HCT116 (cell line): ENCODE results near the gene PHACTR1. TPM values are rescaled to one million over a fixed set of nuclear protein-coding genes. Genes with fewer than 3 reads are reported as not detected.

Source experiments
- ATAC-seq: fragments of 200-7000 bp; cut with Tn5 transposase; 2 replicates; pipeline ENCODE4 v1.9.1; 2020; ENCODE audit warnings: mild to moderate bottlenecking, moderate library complexity
- BruUV-seq: library from RNA; stranded (reverse); fragments of 400-500 nt; replicated peaks from 2 replicates; lab custom pipeline; 2021; lab: Mats Ljungman, UMichigan
- CTCF ChIA-PET: fragments of 300-600 bp; sonication (Branson Sonifier 250); formaldehyde crosslinking; loops from one replicate; lab custom pipeline; 2021; ENCODE audit warnings: antibody characterized with exemption; lab: Charles Lee
- POLR2A ChIA-PET: fragments of 300-600, 350-600 bp; sonication (Branson Sonifier 250); formaldehyde crosslinking; loops from one replicate; lab custom pipeline; 2021; ENCODE audit warnings: antibody characterized with exemption; lab: Charles Lee
- RAD21 ChIA-PET, 2 experiments: fragments of 300-600 bp; sonication (Branson Sonifier 250); formaldehyde crosslinking; loops; one replicate each; lab custom pipeline; 2023; ENCODE audit warnings: low total read pairs in 2 of 2; ENCODE audit not compliant: uncharacterized antibody in 2 of 2, unreplicated experiment in 2 of 2, low non-redundant PET in 1 of 2; lab: Charles Lee
- DNase-seq: peaks from one replicate; pipeline ENCODE4 v3.0.0-alpha.2; 2010; ENCODE audit warnings: low read depth, low spot score
- H2AFZ ChIP-seq: fragments of 200-600 bp; shearing (Covaris generic), sonication (generic); 2 replicates; pipeline ENCODE4 v1.6.1; 2017; ENCODE audit warnings: low read depth, mixed run types, mixed read lengths, antibody characterized with exemption, low read length; ENCODE audit not compliant: poor library complexity, severe bottlenecking
- H3K27ac ChIP-seq: 2 replicates; pipeline ENCODE4 v1.5.1; 2012; ENCODE audit warnings: low read depth, low read length
- H3K27me3 ChIP-seq: fragments of 200-600 bp; sonication (generic); 2 replicates; pipeline ENCODE4 v1.6.1; 2016; ENCODE audit warnings: mixed run types, low read length, mixed read lengths; ENCODE audit not compliant: insufficient read depth
- H3K36me3 ChIP-seq, 2 experiments: fragments of 200-500 bp in 1 of 2; fragments of 200-600 bp in 1 of 2; sonication (Bioruptor generic) in 1 of 2; sonication (generic) in 1 of 2; 2 replicates each; pipeline versions ENCODE4 v1.5.1 to v1.6.1; 2014 to 2016; ENCODE audit warnings: low read length in 2 of 2, inconsistent platforms in 1 of 2, mixed read lengths in 1 of 2, mixed run types in 1 of 2; ENCODE audit not compliant: insufficient read depth in 2 of 2, control insufficient read depth in 1 of 2
- H3K4me1 ChIP-seq, 2 experiments: fragments of 200-600 bp in 1 of 2; sonication (generic) in 1 of 2; 2 replicates each; pipeline versions ENCODE4 v1.5.1 to v1.6.1; 2012 to 2017; ENCODE audit warnings: low read length in 2 of 2, inconsistent platforms in 1 of 2, mild to moderate bottlenecking in 1 of 2, mixed read lengths in 1 of 2, mixed run types in 1 of 2, moderate library complexity in 1 of 2; ENCODE audit not compliant: insufficient read depth in 2 of 2, control insufficient read depth in 1 of 2
- H3K4me2 ChIP-seq: fragments of 200-600 bp; sonication (generic); 2 replicates; pipeline ENCODE4 v1.6.1; 2017; ENCODE audit warnings: mixed run types, low read length, mixed read lengths
- H3K4me3 ChIP-seq, 2 experiments: fragments of 200-600 bp in 1 of 2; sonication (generic) in 1 of 2; replicated peaks in 1 of 2; 2 replicates each; pipeline ENCODE4 v1.5.1; 2011 to 2016; ENCODE audit warnings: low read length in 2 of 2, control low read depth in 1 of 2, low read depth in 1 of 2, mild to moderate bottlenecking in 1 of 2, mixed read lengths in 1 of 2, mixed run types in 1 of 2
- H3K79me2 ChIP-seq: fragments of 200-600 bp; sonication (generic); 2 replicates; pipeline ENCODE4 v1.6.1; 2017; ENCODE audit warnings: mild to moderate bottlenecking, mixed run types, low read length, moderate library complexity, mixed read lengths; ENCODE audit not compliant: insufficient read depth
- H3K9ac ChIP-seq: fragments of 200-600 bp; sonication (generic); 2 replicates; pipeline ENCODE4 v1.6.1; 2016; ENCODE audit warnings: low read length, mixed read lengths
- H3K9me2 ChIP-seq: fragments of 200-600 bp; sonication (generic), shearing (Covaris generic); 2 replicates; pipeline ENCODE4 v1.6.1; 2017; ENCODE audit warnings: mixed run types, mild to moderate bottlenecking, moderate library complexity; ENCODE audit not compliant: insufficient read depth
- H3K9me3 ChIP-seq, 2 experiments: fragments of 200-500 bp in 1 of 2; fragments of 200-600 bp in 1 of 2; sonication (Bioruptor generic) in 1 of 2; sonication (generic) in 1 of 2; 2 replicates each; pipeline ENCODE4 v1.6.1; 2014 to 2017; ENCODE audit warnings: low read length in 2 of 2, mixed read lengths in 2 of 2, inconsistent platforms in 1 of 2, low read depth in 1 of 2, mild to moderate bottlenecking in 1 of 2, mixed run types in 1 of 2, moderate library complexity in 1 of 2; ENCODE audit not compliant: control insufficient read depth in 1 of 2, insufficient read depth in 1 of 2
- H4K20me1 ChIP-seq: fragments of 200-600 bp; sonication (generic), shearing (Covaris generic); 2 replicates; pipeline ENCODE4 v1.6.1; 2017; ENCODE audit warnings: mixed run types, mild to moderate bottlenecking, moderate library complexity; ENCODE audit not compliant: insufficient read depth
- CBX3 ChIP-seq: IDR thresholded peaks from 2 replicates; pipeline ENCODE4 v1.6.1; 2012; ENCODE audit warnings: low read depth
- ELF1 ChIP-seq: IDR thresholded peaks from 2 replicates; pipeline ENCODE4 v1.6.1; 2012; ENCODE audit warnings: low read depth, borderline replicate concordance
- EZH2 ChIP-seq: fragments of 200-600 bp; sonication (generic); IDR thresholded peaks from 2 replicates; pipeline ENCODE4 v1.6.1; 2017; ENCODE audit warnings: antibody characterized with exemption, mixed run types
- FOSL1 ChIP-seq: IDR thresholded peaks from 2 replicates; pipeline ENCODE4 v1.6.1; 2012; ENCODE audit warnings: low read depth
- POLR2AphosphoS5 ChIP-seq: IDR thresholded peaks from 2 replicates; pipeline ENCODE4 v1.6.1; 2011; ENCODE audit warnings: mild to moderate bottlenecking, low read depth, low read length, moderate library complexity
- RAD21 ChIP-seq: IDR thresholded peaks from 2 replicates; pipeline ENCODE4 v1.6.1; 2012; ENCODE audit warnings: low read depth, mild to moderate bottlenecking
- SIN3A ChIP-seq: IDR thresholded peaks from 2 replicates; pipeline ENCODE4 v1.6.1; 2012; ENCODE audit warnings: low read depth
- YY1 ChIP-seq: IDR thresholded peaks from 2 replicates; pipeline ENCODE4 v1.6.1; 2011; ENCODE audit warnings: low read length, low read depth, moderate library complexity, mild to moderate bottlenecking; ENCODE audit not compliant: insufficient replicate concordance; ENCODE audit errors: extremely low read depth
- ZNF274 ChIP-seq: fragments of 200-500 bp; sonication (Bioruptor generic); IDR thresholded peaks from 2 replicates; pipeline ENCODE4 v1.6.1; 2014; ENCODE audit warnings: mild to moderate bottlenecking, low read depth, low read length, inconsistent platforms
- intact Hi-C: fragments of 100-400 bp; cut with micrococcal nuclease; formaldehyde crosslinking; loops from 2 replicates; pipeline ENCODE4 v1.10.0; 2022
- total RNA-seq: library from RNA; stranded (reverse); gene quantifications from one replicate; pipeline ENCODE4 v1.2.1, GENCODE V29; 2021; ENCODE audit not compliant: unreplicated experiment
- TF ChIP-seq, protein P1 (sequence below): IDR thresholded peaks from 2 replicates; pipeline ENCODE4 v1.6.1; 2012; ENCODE audit warnings: low read depth
- TF ChIP-seq, protein P2 (sequence below): IDR thresholded peaks from 2 replicates; pipeline ENCODE4 v1.6.1; 2012
- TF ChIP-seq, protein P3 (sequence below), 3 experiments: fragments of 200-600 bp in 1 of 3; sonication (generic) in 1 of 3; IDR thresholded peaks in 2 of 3; conservative IDR thresholded peaks in 1 of 3; 2 replicates each; pipeline ENCODE4 v1.5.1; 2012 to 2017; ENCODE audit warnings: low read depth in 2 of 3, low read length in 2 of 3, antibody characterized with exemption in 1 of 3, borderline replicate concordance in 1 of 3, control low read depth in 1 of 3, mild to moderate bottlenecking in 1 of 3, mixed read lengths in 1 of 3, mixed run types in 1 of 3, moderate library complexity in 1 of 3; ENCODE audit not compliant: insufficient read depth in 1 of 3

The PHACTR1 gene
- total RNA-seq, 1 experiment from 2014 or later, result 0.17 TPM

DNA sequence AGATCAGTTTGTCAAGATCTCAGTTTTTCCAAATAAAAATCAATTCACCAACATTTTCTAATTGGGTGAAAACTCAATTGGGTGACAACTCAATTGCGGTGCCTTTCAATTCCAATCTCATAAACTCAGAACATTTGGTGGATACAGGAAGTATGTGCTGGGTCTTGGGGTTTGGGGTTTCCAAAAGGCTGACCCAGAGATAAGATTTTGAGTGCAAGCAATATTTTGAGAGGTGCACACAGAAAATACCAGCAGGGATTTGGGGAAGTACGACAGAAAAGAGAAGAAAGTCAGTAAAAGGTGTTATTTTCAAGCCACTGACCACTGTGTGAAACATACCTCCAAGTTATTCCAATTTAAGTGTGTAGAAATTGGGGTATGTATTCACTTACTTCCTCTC is 258.0 kb downstream of the PHACTR1 start:
- RAD21 ChIA-PET, result no interaction called here
- Histone ChIP-seq H3K4me2 (no peak overlapping the region), H3K4me3 (no peak overlapping the region), H3K27ac (no peak overlapping the region), H3K27me3 (peaks cover 40% of the 10 kb centered on the region), H3K9me3 (no peaks in the 10 kb centered on the region), H3K36me3 (no peaks in the 10 kb centered on the region), H4K20me1 (no peaks in the 10 kb centered on the region), H3K9ac (no peak overlapping the region), H3K4me1 (no peaks in the 10 kb centered on the region), H3K79me2 (no peaks in the 10 kb centered on the region), H3K9me2 (no peaks in the 10 kb centered on the region), H2AFZ (no peak overlapping the region)
- DNase-seq, result no peak
- no TSS peak for BruUV-seq
- TF ChIP-seq YY1 (no peak), ELF1 (no peak), SIN3A (no peak), FOSL1 (no peak), CBX3 (no peak), ZNF274 (no peak)
- ATAC-seq, result no peak
- POLR2A ChIA-PET, result no interaction called here
- intact Hi-C loops, result no loop called here
- CTCF ChIA-PET, result no interaction called here

DNA sequence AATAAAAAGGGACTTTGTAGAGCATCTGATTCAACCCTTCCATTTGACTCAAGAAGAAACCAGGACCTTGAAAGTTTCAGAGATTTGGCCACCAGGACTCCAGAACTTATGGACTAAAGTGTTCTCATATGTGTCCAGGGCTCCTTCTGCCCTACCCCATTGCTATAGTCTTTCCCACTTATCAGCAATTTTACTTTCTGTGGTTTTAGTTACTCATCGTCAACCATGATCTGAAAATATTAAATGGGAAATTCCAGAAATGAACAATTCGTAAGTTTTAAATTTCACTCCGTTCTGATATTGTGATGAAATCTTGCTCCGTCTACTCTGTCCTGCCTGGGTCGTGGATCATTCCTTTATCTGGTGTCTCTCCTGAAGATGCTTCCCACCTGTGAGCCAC is 259.8 kb downstream of the PHACTR1 start:
- TF ChIP-seq, protein P1, sequence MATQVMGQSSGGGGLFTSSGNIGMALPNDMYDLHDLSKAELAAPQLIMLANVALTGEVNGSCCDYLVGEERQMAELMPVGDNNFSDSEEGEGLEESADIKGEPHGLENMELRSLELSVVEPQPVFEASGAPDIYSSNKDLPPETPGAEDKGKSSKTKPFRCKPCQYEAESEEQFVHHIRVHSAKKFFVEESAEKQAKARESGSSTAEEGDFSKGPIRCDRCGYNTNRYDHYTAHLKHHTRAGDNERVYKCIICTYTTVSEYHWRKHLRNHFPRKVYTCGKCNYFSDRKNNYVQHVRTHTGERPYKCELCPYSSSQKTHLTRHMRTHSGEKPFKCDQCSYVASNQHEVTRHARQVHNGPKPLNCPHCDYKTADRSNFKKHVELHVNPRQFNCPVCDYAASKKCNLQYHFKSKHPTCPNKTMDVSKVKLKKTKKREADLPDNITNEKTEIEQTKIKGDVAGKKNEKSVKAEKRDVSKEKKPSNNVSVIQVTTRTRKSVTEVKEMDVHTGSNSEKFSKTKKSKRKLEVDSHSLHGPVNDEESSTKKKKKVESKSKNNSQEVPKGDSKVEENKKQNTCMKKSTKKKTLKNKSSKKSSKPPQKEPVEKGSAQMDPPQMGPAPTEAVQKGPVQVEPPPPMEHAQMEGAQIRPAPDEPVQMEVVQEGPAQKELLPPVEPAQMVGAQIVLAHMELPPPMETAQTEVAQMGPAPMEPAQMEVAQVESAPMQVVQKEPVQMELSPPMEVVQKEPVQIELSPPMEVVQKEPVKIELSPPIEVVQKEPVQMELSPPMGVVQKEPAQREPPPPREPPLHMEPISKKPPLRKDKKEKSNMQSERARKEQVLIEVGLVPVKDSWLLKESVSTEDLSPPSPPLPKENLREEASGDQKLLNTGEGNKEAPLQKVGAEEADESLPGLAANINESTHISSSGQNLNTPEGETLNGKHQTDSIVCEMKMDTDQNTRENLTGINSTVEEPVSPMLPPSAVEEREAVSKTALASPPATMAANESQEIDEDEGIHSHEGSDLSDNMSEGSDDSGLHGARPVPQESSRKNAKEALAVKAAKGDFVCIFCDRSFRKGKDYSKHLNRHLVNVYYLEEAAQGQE, result no peak
- TF ChIP-seq, protein P2, sequence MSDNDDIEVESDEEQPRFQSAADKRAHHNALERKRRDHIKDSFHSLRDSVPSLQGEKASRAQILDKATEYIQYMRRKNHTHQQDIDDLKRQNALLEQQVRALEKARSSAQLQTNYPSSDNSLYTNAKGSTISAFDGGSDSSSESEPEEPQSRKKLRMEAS, result no peak
- TF ChIP-seq, protein P3, sequence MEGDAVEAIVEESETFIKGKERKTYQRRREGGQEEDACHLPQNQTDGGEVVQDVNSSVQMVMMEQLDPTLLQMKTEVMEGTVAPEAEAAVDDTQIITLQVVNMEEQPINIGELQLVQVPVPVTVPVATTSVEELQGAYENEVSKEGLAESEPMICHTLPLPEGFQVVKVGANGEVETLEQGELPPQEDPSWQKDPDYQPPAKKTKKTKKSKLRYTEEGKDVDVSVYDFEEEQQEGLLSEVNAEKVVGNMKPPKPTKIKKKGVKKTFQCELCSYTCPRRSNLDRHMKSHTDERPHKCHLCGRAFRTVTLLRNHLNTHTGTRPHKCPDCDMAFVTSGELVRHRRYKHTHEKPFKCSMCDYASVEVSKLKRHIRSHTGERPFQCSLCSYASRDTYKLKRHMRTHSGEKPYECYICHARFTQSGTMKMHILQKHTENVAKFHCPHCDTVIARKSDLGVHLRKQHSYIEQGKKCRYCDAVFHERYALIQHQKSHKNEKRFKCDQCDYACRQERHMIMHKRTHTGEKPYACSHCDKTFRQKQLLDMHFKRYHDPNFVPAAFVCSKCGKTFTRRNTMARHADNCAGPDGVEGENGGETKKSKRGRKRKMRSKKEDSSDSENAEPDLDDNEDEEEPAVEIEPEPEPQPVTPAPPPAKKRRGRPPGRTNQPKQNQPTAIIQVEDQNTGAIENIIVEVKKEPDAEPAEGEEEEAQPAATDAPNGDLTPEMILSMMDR (IDR thresholded peaks at IDR 0.05 in 2 of 3, conservative IDR thresholded peaks at IDR 0.05 in 1 of 3; ENCODE audit: borderline replicate concordance in 1 of 3, insufficient read depth in 1 of 3, low read depth in 2 of 3, low read length in 2 of 3), result no peak
- no peak for TF ChIP-seq RAD21
- TF ChIP-seq EZH2, result no peak
- no peak for TF ChIP-seq SIN3A
- TF ChIP-seq POLR2AphosphoS5, result no peak
- Histone ChIP-seq H3K36me3 (no peaks in the 10 kb centered on the region), H3K79me2 (no peaks in the 10 kb centered on the region), H3K9me3 (no peaks in the 10 kb centered on the region), H3K9me2 (no peaks in the 10 kb centered on the region), H3K4me1 (no peaks in the 10 kb centered on the region), H3K9ac (no peak overlapping the region), H3K27ac (no peak overlapping the region), H3K4me2 (no peak overlapping the region), H3K27me3 (peaks cover 40% of the 10 kb centered on the region), H4K20me1 (no peaks in the 10 kb centered on the region), H3K4me3 (no peak overlapping the region), H2AFZ (no peak overlapping the region)
- BruUV-seq, result no TSS peak
- DNase-seq (no peak), ATAC-seq (no peak)
- CTCF ChIA-PET, result no interaction called here
- POLR2A ChIA-PET, result no interaction called here
- intact Hi-C loops, result no loop called here
- RAD21 ChIA-PET, result no interaction called here
